GM18517 (cell line): ENCODE data around the gene UGGT2.
"Not testable (repeated sequence)": the region's sequence is repeated elsewhere in the genome, so short reads cannot be mapped to it uniquely, and the experiment has no call there.

Experiments used
- ATAC-seq: cut with Tn5 transposase; IDR thresholded peaks from one replicate; pipeline ENCODE4 v1.9.1; 2021; ENCODE audit warnings: mild to moderate bottlenecking, moderate library complexity; ENCODE audit not compliant: unreplicated experiment

The UGGT2 gene

DNA sequence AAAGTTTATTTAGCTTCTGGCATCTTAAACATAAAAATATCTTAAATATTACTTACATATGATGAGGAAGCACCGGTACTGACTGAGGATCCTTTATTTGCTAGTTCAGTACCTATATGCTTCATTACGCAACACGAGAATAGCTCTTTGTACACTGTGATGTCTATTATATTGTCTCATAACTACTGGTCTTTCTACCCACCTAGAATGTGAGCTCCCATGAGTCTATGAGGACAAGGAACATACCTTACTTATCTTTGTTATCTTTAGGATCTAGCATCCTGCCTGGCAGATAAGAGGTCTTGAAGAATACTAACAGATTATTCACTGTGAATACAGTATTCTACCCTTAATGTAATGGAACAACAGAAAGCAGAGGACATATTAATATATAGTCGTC is 251.4 kb downstream of the UGGT2 start:
- ATAC-seq, result no peak

DNA sequence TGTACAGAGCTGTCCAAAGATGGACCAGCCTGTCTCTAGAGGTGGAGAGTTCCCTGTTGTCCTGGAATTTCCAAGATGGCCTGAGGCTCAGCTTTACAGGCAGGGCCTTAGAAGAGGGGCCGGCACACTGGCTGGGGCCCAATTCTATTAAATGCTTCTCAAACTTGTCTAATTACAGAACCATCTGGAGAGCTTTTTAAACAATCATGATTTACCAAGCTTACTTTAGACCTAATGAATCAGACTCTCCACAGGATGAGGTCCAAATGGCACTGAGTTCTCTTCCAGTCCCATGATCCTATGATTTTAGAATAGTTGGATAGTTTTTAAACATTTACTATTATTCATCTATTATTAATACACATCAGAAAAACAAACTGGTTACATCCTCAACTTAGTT is 252.8 kb downstream of the UGGT2 start:
- no peak for ATAC-seq

DNA sequence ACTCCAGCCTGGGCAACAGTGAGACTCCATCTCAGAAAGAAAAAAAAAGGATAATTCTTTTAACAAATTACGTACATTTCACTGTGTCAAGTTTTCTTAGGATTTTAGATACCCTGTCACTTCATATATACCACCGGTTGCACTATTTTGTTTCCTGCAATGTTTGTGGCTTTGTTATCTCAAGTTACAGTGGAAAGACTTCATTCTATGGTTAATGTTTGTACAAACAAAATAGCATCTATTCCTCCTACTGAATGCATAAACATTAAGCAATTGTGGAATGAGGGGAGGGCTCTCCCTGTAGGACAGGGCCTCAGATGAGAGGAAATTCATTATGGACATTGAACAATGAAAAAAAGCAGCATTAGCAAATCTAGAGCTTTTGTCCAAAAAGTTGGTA is 256.2 kb downstream of the UGGT2 start:
- ATAC-seq, result no peak

DNA sequence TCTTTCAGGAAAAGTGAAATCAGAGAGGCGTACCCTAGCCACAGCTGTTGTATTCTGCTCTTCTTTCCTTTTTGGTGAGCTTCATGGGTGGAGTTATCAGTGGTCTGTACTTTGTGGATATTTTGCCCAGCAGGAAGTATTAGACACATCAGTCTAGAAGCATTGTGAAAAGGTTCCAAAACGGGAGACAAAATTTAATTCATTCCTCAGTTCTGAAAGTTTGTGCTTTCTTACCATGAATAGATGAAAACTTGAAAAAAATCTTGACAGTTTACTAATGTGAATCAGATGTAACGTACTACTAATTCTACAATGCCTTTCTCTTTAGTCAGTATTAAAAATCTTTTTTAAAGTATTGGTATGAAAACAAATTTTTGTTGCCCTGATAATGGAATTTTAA is 259.4 kb downstream of the UGGT2 start:
- ATAC-seq, result no peak

DNA sequence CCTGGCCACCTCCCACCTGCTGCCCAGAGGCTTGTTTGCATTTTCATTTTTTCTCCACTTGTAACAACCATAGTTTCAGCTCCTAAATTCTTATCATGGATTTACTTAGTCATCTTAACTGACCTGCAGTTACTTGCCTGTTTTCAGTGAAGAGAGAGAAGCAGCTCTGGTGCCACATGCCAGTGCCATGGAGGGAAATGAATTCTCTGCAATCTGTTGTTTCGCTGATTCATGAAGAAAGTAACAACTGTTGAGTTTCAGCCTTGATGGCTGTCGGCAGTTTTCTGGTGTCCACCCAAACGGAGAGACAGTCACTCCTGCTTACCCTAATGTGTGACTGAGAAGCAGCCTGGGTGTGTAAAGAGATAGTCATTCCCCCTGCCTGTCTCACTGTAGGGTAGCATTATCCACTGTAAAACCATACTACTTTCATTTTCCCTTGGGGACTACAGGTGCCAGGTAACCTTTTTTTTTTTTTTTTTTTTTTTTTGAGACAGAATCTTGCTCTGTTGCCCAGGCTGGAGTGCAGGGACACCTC is 260.1 kb downstream of the UGGT2 start:
- no peak for ATAC-seq

DNA sequence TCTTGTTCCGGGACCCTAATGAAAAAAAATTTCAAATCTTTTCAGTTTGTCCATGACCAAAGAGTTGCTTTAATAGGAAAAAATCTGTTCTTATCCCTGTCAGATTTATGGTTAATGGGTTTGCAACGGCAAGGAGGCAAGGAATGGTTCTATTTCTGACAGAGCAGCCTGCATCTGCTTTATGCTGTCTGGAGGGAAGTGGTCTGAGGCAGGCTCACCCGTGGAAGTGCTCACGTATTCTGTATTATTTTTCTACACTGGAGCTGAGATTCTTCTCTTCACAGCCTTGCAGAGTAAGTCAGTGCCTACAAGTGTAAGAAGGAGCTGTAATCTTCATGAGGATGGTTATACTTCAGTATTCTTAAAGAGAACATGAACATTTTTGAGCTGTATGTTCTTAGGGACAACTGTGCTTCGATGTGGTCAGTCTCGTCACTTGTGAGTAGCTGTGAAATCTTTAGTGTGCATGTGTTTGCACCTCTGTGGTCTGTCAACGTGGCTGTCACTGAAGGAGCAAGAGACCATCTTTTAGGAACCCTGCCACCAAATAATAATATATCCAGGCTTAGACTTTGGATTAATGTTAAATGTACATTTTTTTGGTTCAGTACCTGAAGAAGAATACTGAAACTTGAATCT is 262.0 kb downstream of the UGGT2 start:
- ATAC-seq, result no peak

DNA sequence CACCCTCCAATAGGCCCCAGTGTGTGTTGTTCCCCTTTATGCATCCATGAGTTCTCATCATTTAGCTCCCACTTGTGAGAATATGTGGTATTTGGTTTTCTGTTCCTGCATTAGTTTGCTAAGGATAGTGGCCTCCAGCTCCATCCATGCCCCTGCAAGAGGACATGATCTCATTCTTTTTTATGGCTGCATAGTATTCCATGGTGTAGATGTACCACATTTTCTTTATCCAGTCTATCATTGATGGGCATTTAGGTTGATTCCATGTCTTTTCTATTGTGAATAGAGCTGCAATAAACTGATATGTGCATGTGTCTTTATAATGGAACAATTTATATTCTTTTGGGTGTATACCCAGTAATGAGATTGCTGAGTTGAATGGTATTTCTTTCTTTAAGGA is 263.9 kb downstream of the UGGT2 start:
- not testable (repeated sequence) for ATAC-seq

DNA sequence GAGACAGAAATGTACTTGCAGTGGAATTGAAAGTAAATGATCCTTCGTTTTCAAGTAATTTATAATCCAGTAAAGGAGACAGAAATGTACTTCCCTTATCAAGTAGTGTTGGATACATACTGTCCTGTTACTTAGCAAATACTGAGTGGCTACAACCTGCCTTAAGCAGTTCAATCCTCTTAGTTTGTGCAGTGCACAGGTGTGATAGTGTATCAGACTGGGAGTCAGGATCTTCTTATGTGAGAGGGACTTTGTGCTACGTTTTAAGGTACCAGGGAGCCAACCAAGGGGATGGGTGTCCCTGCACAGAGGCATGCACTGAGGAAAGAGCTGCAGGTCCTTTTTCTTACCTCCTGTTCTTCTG is 265.1 kb downstream of the UGGT2 start:
- no peak for ATAC-seq

DNA sequence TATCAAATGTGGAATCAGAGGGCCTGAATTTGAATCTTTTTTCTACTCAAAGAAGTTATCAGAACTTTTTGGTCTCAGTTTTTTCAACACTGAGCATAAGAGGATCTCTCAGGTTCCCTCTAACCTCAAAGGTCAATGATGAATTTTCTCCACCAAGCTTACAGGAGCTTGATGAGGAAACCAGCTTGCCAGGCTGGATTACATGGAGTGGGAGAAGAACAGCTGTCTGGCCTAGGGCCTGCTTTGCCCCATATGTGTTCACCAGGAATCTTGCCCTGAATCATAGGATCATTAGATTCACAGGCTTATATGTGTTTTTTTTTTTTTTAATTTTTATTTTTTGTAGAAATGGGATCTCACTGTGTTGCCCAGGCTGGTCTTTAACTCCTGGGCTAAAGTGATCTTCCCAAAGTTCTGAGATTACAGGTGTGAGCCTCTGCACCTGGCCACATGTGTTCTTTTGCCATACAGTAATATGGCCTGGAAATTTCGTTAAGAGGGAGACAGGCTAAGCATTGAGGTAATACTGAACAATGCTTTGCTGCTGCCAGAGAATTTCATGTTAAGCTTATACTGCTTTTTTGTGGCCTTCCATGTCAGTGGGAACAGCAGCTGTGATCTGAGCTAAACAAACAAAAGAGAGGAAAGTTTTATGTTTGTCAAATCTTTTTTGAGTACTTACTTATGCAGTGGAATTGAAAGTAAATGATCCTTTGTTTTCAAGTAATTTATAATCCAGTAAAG is 265.7 kb downstream of the UGGT2 start:
- ATAC-seq, result no peak

DNA sequence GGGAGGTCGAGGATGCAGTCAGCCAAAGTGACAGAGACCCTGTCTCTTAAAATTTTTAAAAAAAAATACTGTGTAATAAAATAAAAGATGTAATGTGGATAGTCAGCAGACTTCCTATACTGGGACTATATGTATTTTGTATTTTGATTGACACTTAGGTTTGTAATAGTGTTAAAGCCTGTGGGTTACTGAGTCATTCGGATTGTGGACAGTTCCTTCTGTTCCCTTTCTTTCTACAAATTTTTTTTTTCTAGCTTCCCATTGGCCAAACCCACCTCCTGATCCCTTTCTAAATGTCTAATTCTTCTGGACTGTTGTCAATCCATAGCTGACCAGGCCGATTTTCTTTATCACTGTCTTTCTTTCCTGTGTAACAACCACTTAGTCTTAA is 268.3 kb downstream of the UGGT2 start:
- ATAC-seq, result no peak

DNA sequence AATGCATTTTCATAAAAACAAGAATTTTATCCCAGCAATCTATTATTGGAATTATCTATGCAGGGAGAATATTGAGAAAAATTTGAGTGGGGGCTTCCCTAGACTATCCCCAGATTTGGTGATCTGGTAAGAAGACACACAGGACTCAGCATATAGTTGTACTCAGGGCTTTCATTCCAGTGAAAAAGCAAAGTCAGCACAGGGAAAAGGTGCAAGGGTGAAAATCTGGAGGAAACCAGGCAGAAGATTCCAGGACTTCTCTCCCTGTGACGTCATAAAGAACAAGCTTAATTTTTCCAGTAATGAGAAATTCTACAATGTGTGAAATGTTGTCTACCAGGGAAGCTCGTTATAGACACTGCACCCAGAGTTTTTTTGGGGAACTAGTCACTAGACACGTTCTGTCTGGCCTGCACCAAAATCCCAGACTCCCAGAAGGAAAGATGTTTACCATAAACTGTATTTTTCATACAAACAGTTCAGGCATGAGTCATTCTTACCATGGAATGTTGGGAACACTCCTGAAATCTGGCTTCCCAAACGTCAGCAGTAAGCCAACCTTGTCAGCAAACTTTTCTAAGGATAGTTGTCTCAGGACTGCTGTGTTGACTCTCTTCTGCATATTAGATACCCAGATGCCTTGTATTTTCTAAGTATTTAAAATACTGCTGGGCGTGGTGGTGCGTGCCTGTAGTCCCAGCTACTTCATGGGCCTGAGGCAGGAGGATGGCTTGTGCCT is 268.9 kb downstream of the UGGT2 start:
- no peak for ATAC-seq

DNA sequence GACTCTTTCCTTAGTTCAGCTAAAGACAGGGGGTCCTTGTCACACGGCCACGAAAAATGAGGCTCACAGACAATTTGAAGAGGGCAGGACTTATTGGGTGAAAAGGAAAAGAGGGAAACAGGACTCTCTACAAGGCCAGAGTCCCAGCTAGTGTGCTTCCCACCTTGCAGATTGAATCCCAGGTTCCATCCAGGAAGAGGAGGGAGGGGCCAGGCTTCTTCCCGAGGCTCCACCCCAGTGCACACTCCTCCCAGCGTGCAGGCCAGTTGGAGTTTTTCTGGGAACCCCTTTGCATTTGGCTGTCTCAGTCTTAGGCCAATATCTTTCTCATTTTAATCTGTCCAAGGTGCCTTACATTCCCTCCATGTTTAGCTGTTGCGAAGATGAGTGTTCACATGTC is 269.5 kb downstream of the UGGT2 start:
- ATAC-seq, result no peak

DNA sequence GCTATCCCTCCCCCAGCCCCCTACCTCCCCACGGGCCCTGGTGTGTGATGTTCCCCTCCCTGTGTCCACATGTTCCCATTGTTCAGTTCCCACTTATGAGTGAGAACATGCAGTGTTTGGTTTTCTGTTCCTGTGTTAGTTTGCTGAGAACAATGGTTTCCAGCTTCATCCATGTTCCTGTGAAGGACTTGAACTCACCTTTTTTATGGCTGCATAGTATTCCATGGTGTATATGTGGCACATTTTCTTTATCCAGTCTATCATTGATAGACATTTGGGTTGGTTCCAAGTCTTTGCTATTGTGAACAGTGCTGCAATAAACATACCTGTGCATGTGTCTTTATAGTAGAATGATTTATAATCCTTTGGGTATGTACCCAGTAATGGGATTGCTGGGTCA is 271.3 kb downstream of the UGGT2 start:
- ATAC-seq, result not testable (repeated sequence)

DNA sequence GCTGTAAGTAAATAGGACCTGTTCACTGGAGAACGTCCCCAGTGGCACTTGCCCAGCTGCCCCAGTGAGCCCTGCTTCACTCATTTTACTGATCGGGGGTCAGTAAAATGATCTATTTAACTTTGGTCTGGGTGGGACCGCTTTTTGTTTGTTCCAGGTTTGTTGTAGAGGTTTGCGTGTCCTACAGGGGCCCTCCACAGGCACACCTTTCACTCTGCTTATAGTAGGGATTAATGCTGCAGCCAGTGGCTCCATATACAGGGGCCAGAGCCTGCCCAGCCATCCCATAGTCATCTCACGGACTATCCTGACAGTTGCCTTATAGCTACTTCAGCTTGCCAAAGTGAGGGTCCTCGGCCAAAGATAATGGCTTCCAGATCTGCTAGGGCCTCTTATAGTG is 272.2 kb downstream of the UGGT2 start:
- no peak for ATAC-seq

DNA sequence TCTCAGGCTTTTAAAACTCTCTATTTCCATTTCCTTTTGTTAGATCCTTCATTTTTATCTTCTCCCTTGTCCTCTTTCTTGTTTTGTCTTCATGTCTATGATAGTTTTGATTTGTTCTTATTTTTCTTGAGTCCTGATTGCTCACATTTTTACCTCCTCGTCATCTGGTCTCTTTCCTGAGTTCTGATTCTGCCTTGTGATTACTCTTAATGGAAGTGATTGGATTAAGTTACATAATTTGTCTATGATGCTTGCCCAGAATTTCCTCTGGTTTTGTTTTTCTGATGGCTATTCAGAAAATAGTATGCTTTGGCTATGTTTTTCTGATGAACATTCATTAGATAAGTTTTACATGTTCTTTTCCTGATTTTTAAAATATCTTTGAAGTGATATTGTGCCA is 273.7 kb downstream of the UGGT2 start:
- ATAC-seq, result no peak

DNA sequence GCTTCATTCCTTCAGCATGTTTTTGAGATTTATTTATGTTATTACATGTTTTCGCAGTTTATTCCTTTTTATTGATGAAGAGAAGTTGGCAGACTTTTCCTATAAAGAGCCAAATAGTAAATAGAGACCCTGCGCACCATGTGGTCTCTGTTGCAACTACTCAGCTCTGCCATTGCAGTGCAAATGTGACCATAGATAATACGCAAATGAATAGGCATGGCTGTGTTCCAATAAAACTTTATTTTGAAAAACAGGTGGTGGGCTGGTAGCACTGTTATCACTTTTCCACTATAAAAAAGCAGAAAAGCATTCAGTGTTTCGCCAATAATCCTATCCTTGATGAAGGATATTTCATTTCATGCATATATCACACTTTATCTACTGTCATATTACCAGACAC is 281.3 kb downstream of the UGGT2 start:
- no peak for ATAC-seq

DNA sequence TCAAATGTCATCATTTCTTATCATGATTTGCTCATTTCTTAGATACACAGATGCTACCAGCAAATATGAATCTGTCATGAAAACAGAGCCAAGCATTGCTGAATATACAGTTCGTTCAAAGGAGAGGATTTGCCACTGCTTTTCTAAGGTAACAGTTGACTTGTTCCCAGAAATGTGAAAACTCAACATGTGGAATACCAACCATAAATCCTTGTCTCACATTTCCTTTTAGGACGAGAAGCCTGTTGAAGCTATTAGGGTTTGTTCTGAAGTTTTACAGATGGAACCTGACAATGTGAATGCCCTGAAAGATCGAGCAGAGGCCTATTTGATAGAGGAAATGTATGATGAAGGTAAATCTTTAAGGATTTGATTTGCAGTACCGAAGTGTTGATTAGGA is 289.6 kb downstream of the UGGT2 start:
- ATAC-seq, result no peak

DNA sequence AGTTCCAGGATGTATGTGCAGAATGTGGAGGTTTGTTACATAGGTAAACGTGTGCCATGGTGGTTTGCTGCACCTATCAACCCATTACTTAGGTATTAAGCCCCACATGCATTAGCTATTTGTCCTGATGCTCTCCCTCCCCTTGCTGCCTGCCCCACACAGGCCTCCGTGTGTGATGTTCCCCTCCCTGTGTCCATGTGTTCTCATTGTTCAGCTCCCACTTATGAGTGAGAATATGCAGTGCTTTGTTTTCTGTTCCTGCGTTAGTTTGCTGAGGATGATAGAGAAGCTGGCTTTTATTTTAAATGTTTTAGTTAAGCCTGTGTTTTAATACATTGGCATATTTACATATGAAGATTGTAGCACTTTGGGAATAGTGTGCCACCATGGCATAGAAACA is 290.6 kb downstream of the UGGT2 start:
- ATAC-seq, result not testable (repeated sequence)

DNA sequence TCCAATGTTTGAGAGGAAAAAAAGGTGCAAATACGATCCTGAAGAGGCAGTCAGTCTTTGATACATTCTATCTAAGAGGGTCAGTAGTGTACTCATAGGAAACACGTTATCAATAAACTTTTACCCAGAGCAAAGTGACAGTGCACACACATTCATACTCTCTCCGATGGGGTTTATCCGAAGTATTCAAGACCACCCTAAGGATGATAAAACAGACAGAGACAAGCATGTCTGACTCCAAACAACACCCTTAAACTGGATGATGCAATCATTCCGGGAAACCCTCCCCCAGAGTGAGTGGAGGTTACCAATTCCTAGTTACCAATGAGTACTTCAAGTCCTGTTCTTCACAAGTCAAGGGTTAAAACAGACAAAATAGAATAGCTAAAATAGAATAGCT is 297.1 kb downstream of the UGGT2 start:
- no peak for ATAC-seq

DNA sequence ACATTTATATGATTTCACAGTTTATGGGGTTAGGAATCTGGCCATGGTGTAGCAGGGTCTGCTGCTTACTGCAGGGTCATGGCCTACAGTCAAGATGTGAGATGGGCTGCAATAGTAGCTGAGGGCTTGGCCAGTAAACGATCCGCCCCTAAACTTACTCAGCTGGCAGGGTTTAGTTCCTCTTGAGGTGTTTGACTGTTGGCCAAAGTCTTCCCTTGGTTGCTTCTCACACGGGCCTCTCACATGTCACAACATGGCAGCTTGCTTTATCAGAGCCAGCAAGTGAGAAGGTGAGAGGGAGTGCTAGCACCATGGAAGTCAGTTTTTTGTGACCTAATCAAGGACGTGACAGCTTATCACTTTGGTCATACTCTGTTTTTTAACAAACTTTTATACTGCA is 299.1 kb downstream of the UGGT2 start:
- no peak for ATAC-seq

DNA sequence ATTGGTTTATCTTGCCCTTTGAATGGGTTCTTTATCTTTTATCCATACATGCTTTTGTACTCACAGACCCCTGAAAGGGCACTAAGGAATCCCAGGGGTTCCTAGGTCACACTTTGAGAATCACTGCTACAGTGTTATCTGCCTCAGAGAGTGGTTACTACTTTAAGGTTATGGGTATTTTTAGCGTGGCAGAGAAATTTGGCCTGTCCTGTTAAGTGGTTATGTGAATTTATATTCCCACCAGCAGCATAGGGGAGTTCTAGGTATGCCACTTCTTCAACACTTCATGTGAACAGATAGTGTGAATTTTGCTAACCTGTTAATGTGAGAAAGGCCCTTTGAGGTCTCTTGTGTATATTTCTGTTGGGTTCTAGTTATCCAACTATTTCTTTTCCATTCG is 300.5 kb downstream of the UGGT2 start:
- no peak for ATAC-seq
